SK-N-SH treated with all-trans-retinoic acid at 6 μM for 48 hours (cell line): Measurements from ENCODE around the gene ELOVL5.

Experiments
- ATAC-seq: fragments of 200-7000 bp; cut with Tn5 transposase; 3 replicates; pipeline ENCODE4 v1.9.1; 2020; ENCODE audit warnings: mild to moderate bottlenecking, moderate library complexity
- ARNTL ChIP-seq: fragments of 450-650 bp; formaldehyde crosslinking; IDR thresholded peaks from 2 replicates; pipeline ENCODE4 v1.5.0; 2020; ENCODE audit warnings: low read depth, mild to moderate bottlenecking, moderate library complexity, borderline replicate concordance
- BACH2 ChIP-seq: fragments of 250-450 bp; sonication (Bioruptor Pico); IDR thresholded peaks from 2 replicates; pipeline ENCODE4 v1.9.0; 2021; ENCODE audit warnings: mild to moderate bottlenecking, borderline replicate concordance
- CSDC2 ChIP-seq: fragments of 250-450 bp; sonication (Bioruptor Pico); IDR thresholded peaks from 2 replicates; pipeline ENCODE4 v1.5.0; 2020; ENCODE audit warnings: mild to moderate bottlenecking, moderate library complexity
- ESRRG ChIP-seq: fragments of 250-450 bp; sonication (Bioruptor Pico); IDR thresholded peaks from 2 replicates; pipeline ENCODE4 v1.6.1; 2021; ENCODE audit warnings: mild to moderate bottlenecking
- GLIS3 ChIP-seq: fragments of 250-450 bp; sonication (Bioruptor Pico); IDR thresholded peaks from 2 replicates; pipeline ENCODE4 v1.5.0; 2020; ENCODE audit warnings: mild to moderate bottlenecking, moderate library complexity
- PPARA ChIP-seq: fragments of 250-450 bp; sonication (Bioruptor Pico); IDR thresholded peaks from 2 replicates; pipeline ENCODE4 v1.5.0; 2020; ENCODE audit warnings: mild to moderate bottlenecking, borderline replicate concordance
- RARB ChIP-seq: fragments of 250-450 bp; sonication (Bioruptor Pico); IDR thresholded peaks from 2 replicates; pipeline ENCODE4 v1.8.0; 2021; ENCODE audit warnings: mild to moderate bottlenecking, moderate library complexity
- SNAI2 ChIP-seq: fragments of 250-450 bp; sonication (Bioruptor Pico); IDR thresholded peaks from 2 replicates; pipeline ENCODE4 v1.5.0; 2020; ENCODE audit warnings: mild to moderate bottlenecking, moderate library complexity
- TCF4 ChIP-seq: fragments of 250-450 bp; sonication (Bioruptor Pico); IDR thresholded peaks from 2 replicates; pipeline ENCODE4 v1.8.0; 2021; ENCODE audit warnings: mild to moderate bottlenecking, moderate library complexity, borderline replicate concordance
- TOX ChIP-seq: fragments of 250-450 bp; sonication (Bioruptor Pico); IDR thresholded peaks from 2 replicates; pipeline ENCODE4 v1.8.0; 2021; ENCODE audit warnings: mild to moderate bottlenecking, moderate library complexity, borderline replicate concordance
- ZC3H10 ChIP-seq: fragments of 250-450 bp; sonication (Bioruptor Pico); IDR thresholded peaks from 2 replicates; pipeline ENCODE4 v1.5.1; 2021; ENCODE audit warnings: mild to moderate bottlenecking, moderate library complexity
- ZFP3 ChIP-seq: fragments of 250-450 bp; sonication (Bioruptor Pico); IDR thresholded peaks from 2 replicates; pipeline ENCODE4 v1.5.0; 2020; ENCODE audit warnings: mild to moderate bottlenecking, moderate library complexity
- ZFP30 ChIP-seq: fragments of 450-650 bp; formaldehyde crosslinking; IDR thresholded peaks from 2 replicates; pipeline ENCODE4 v1.5.0; 2022; ENCODE audit warnings: mild to moderate bottlenecking, moderate library complexity
- ZNF565 ChIP-seq: fragments of 450-650 bp; formaldehyde crosslinking; conservative IDR thresholded peaks from 2 replicates; pipeline ENCODE4 v1.5.0; 2020; ENCODE audit warnings: low read depth, mild to moderate bottlenecking, moderate library complexity
- ZNF70 ChIP-seq: fragments of 450-650 bp; formaldehyde crosslinking; IDR thresholded peaks from 2 replicates; pipeline ENCODE4 v1.5.0; 2020; ENCODE audit warnings: mild to moderate bottlenecking, moderate library complexity
- ZNF8 ChIP-seq: fragments of 450-650 bp; formaldehyde crosslinking; IDR thresholded peaks from 2 replicates; pipeline ENCODE4 v1.5.0; 2020; ENCODE audit warnings: mild to moderate bottlenecking, moderate library complexity
- TF ChIP-seq, protein P1 (sequence below): fragments of 250-450 bp; sonication (Bioruptor Pico); IDR thresholded peaks from 2 replicates; pipeline ENCODE4 v1.5.0; 2020; ENCODE audit warnings: mild to moderate bottlenecking, moderate library complexity
- TF ChIP-seq, protein P2 (sequence below): fragments of 250-450 bp; sonication (Bioruptor Pico); IDR thresholded peaks from 2 replicates; pipeline ENCODE4 v1.8.0; 2020; ENCODE audit warnings: mild to moderate bottlenecking, moderate library complexity, borderline replicate concordance
- TF ChIP-seq, protein P3 (sequence below): fragments of 250-450 bp; sonication (Bioruptor Pico); IDR thresholded peaks from 2 replicates; pipeline ENCODE4 v1.5.1; 2020; ENCODE audit warnings: low read depth, mild to moderate bottlenecking, moderate library complexity
- TF ChIP-seq, protein P4 (sequence below): fragments of 250-450 bp; sonication (Bioruptor Pico); IDR thresholded peaks from 2 replicates; pipeline ENCODE4 v1.8.0; 2021; ENCODE audit warnings: low read depth, mild to moderate bottlenecking, moderate library complexity, borderline replicate concordance
- TF ChIP-seq, protein P5 (sequence below): fragments of 250-450 bp; sonication (Bioruptor Pico); IDR thresholded peaks from 2 replicates; pipeline ENCODE4 v1.5.1; 2021; ENCODE audit warnings: mild to moderate bottlenecking, moderate library complexity

ELOVL5 gene

GRCh38 chr6:53300656-53301551 lies 47.8 kb downstream of the ELOVL5 start:
- no peak for ATAC-seq

GRCh38 chr6:53299331-53300005 lies 49.3 kb downstream of the ELOVL5 start:
- no peak for ATAC-seq
- TF ChIP-seq, protein P1, sequence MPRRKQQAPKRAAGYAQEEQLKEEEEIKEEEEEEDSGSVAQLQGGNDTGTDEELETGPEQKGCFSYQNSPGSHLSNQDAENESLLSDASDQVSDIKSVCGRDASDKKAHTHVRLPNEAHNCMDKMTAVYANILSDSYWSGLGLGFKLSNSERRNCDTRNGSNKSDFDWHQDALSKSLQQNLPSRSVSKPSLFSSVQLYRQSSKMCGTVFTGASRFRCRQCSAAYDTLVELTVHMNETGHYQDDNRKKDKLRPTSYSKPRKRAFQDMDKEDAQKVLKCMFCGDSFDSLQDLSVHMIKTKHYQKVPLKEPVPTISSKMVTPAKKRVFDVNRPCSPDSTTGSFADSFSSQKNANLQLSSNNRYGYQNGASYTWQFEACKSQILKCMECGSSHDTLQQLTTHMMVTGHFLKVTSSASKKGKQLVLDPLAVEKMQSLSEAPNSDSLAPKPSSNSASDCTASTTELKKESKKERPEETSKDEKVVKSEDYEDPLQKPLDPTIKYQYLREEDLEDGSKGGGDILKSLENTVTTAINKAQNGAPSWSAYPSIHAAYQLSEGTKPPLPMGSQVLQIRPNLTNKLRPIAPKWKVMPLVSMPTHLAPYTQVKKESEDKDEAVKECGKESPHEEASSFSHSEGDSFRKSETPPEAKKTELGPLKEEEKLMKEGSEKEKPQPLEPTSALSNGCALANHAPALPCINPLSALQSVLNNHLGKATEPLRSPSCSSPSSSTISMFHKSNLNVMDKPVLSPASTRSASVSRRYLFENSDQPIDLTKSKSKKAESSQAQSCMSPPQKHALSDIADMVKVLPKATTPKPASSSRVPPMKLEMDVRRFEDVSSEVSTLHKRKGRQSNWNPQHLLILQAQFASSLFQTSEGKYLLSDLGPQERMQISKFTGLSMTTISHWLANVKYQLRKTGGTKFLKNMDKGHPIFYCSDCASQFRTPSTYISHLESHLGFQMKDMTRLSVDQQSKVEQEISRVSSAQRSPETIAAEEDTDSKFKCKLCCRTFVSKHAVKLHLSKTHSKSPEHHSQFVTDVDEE (CRISPR knock-in tag) = no peak
- TF ChIP-seq, protein P2, sequence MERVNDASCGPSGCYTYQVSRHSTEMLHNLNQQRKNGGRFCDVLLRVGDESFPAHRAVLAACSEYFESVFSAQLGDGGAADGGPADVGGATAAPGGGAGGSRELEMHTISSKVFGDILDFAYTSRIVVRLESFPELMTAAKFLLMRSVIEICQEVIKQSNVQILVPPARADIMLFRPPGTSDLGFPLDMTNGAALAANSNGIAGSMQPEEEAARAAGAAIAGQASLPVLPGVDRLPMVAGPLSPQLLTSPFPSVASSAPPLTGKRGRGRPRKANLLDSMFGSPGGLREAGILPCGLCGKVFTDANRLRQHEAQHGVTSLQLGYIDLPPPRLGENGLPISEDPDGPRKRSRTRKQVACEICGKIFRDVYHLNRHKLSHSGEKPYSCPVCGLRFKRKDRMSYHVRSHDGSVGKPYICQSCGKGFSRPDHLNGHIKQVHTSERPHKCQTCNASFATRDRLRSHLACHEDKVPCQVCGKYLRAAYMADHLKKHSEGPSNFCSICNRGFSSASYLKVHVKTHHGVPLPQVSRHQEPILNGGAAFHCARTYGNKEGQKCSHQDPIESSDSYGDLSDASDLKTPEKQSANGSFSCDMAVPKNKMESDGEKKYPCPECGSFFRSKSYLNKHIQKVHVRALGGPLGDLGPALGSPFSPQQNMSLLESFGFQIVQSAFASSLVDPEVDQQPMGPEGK (CRISPR knock-in tag) = no peak
- TF ChIP-seq CSDC2 (CRISPR knock-in tag) = no peak
- TF ChIP-seq, protein P3, sequence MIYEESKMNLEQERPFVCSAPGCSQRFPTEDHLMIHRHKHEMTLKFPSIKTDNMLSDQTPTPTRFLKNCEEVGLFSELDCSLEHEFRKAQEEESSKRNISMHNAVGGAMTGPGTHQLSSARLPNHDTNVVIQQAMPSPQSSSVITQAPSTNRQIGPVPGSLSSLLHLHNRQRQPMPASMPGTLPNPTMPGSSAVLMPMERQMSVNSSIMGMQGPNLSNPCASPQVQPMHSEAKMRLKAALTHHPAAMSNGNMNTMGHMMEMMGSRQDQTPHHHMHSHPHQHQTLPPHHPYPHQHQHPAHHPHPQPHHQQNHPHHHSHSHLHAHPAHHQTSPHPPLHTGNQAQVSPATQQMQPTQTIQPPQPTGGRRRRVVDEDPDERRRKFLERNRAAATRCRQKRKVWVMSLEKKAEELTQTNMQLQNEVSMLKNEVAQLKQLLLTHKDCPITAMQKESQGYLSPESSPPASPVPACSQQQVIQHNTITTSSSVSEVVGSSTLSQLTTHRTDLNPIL (CRISPR knock-in tag) = no peak
- TF ChIP-seq ARNTL (CRISPR knock-in tag) = no peak
- TF ChIP-seq TOX (CRISPR knock-in tag) = no peak
- no peak for TF ChIP-seq ESRRG (CRISPR knock-in tag)
- no peak for TF ChIP-seq ZFP3 (CRISPR knock-in tag)
- no peak for TF ChIP-seq SNAI2 (CRISPR knock-in tag)
- no peak for TF ChIP-seq ZNF565
- no peak for TF ChIP-seq RARB (CRISPR knock-in tag)
- TF ChIP-seq, protein P4, sequence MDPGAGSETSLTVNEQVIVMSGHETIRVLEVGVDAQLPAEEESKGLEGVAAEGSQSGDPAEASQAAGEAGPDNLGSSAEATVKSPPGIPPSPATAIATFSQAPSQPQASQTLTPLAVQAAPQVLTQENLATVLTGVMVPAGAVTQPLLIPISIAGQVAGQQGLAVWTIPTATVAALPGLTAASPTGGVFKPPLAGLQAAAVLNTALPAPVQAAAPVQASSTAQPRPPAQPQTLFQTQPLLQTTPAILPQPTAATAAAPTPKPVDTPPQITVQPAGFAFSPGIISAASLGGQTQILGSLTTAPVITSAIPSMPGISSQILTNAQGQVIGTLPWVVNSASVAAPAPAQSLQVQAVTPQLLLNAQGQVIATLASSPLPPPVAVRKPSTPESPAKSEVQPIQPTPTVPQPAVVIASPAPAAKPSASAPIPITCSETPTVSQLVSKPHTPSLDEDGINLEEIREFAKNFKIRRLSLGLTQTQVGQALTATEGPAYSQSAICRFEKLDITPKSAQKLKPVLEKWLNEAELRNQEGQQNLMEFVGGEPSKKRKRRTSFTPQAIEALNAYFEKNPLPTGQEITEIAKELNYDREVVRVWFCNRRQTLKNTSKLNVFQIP (CRISPR knock-in tag) = no peak
- no peak for TF ChIP-seq BACH2
- TF ChIP-seq ZNF70 (CRISPR knock-in tag) = no peak

More at GRCh38 chr6:53300656-53301551, 47.8 kb downstream of the ELOVL5 start:
- TF ChIP-seq ZNF70 (CRISPR knock-in tag) (no peak), ZFP30 (CRISPR knock-in tag) (no peak), ZNF8 (no peak), TOX (CRISPR knock-in tag) (no peak), GLIS3 (CRISPR knock-in tag) (no peak), BACH2 (no peak), ARNTL (CRISPR knock-in tag) (no peak), ZC3H10 (CRISPR knock-in tag) (no peak), RARB (CRISPR knock-in tag) (no peak), PPARA (CRISPR knock-in tag) (no peak), ZFP3 (CRISPR knock-in tag) (no peak), ESRRG (CRISPR knock-in tag) (no peak), TCF4 (no peak)
- TF ChIP-seq, protein P2 (CRISPR knock-in tag) = no peak
- TF ChIP-seq, protein P5, sequence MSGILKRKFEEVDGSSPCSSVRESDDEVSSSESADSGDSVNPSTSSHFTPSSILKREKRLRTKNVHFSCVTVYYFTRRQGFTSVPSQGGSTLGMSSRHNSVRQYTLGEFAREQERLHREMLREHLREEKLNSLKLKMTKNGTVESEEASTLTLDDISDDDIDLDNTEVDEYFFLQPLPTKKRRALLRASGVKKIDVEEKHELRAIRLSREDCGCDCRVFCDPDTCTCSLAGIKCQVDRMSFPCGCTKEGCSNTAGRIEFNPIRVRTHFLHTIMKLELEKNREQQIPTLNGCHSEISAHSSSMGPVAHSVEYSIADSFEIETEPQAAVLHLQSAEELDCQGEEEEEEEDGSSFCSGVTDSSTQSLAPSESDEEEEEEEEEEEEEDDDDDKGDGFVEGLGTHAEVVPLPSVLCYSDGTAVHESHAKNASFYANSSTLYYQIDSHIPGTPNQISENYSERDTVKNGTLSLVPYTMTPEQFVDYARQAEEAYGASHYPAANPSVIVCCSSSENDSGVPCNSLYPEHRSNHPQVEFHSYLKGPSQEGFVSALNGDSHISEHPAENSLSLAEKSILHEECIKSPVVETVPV (CRISPR knock-in tag) = no peak
- TF ChIP-seq, protein P4 (CRISPR knock-in tag) = no peak
